ENCODE data around the gene GTF2F1.
A peak's percentile ranks its signal among the peaks of the same experiment; 100 is the strongest.
"Not testable (repeated sequence)": the region's sequence is repeated elsewhere in the genome, so short reads cannot be mapped to it uniquely, and the experiment has no call there.

The GTF2F1 gene

DNA sequence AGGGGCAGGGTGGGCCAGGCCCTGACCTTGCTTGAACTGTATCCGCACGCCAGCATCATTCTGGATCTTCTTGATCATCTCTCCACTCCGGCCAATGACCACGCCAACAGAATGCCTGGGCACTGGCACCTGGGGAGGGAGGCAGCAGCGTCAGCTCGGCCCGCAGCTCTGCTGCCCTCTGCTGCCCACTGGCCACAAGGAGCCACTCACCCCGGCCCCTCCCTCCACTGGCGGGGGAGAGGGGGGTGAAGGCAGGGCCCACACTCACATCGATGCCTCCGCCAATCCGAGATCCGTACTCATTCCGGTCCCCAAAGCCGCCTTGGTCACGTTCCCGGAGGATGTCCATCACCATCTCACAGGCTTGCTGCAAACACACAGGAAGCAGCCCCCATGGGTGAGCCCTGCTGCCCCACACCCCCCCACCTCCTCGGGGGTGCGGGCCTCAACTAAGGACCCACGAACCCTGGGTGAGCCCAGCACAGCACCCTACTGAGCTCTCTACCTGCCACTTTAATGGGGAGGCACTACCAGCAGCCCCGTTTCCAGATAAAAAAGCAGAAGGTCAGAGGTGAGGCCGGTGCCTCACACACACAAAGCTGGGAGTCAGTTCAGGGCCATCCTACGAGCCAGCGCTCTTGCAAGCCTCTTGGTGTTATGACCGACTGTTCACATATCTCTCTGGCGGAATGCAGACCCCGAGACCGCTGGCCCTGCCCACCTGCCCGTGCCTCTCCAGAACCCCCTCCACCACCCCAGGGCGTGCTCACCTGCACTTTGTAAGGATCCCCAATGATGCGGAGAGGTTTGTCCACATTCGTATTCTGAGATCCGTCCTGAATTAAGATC, 25.0 kb upstream of the GTF2F1 start:
- no peak for DNase-seq (ENCODE audit: low read depth)

DNA sequence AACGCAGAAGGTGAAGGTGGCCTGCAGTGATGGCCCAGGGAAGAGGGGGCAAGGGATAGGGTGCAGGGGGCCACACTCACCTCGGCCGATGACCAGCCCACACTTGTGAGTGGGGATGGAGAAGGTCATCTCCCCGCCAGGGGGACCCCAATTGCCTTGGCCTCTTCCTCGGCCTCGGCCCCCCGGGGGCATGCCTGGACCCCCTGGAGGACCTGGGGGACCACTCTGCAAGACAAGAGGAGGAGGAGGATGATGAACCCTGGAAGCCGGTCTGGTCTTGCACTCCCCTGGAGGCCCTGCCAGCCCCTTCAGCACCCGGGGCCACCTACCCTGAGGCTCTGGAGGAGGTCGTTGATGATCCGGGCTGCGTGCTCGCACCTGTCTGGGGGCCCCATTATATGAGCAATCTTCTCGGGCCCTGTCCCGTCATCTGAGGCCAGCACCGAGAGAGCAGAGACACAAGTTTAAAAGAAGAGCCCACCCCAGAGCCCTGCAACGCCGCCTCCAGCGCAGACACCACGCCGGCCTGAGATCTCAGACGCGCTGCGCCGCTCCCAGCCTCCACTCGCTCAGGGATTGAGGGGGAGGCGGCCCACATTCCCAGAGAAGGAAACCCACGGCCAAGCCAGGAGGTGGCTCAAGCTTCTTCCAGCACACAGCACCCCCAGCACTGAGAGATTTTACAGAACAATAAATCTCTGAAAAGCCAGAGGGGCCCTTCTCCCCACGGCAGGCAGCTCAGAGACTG, 23.9 kb upstream of the GTF2F1 start:
- no peak for DNase-seq (ENCODE audit: low read depth)

DNA sequence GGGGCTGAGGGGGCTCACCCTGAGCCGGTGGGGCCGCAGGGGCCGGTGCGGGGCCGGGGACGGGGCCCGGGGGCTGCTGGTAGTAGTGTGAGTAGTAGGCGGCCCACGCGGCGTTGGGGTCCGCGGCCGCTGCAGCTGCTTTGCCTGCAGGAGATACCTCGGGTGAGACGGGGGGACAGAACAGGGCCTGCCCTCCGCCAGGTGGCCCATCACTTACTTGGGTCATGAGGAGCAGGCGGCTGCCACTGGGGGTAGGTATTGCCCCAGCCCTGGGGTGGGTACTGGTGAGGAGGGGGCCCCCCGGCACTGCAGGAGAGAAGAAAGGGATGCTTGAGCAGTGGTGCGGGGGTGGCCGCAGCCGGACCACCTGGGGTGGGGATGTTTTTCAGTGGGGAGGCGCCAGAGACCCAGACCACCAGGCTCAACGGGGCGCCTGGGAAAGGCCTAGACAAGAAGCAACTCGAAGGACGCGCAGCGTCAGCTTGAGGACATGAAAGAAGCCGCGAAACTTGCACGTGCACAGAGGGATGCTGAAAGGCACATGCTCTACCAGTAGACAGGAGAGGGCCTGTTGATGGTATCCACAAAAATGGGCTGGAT, 22.7 kb upstream of the GTF2F1 start:
- DNase-seq (ENCODE audit: low read depth): no peak

DNA sequence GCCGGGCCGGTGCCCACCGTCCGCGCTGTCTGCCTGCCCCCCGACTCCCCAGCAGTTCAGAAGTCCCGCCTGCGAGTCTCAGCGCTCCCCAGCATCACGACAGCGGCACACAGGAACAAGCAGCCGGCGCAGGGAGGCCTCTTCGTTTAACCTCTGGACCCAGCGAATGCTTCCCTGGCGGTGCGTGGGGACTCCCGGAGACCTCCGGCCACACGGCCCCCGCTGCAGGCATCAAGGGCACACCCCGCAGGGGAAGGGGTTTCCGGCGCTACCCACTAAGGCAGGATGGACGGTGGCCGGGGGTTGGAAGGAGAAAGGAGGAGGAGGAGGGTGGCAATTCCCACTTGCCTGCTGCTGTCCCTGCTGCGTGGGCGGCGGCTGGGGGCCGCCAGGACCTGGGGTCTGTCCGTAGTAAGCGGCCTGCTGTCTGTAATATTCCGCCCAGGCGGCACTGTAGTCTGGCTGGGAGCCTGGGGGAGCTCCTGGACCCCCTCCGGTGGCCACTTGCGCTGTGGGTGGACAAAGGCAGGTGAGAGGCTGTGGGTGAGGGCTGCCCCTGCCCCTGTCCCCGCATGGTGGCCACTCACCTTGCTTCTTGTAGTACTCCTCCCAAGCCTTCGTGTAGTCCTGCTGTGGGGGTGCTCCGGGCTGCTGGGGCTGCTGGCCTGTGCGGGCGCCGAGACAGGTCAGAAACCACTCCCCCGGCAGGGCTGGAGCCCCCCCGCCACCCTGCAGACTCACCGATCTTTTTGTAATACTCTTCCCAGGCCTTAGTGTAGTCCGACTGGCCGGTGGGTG, 22.0 kb upstream of the GTF2F1 start:
- no peak for DNase-seq (ENCODE audit: low read depth)

DNA sequence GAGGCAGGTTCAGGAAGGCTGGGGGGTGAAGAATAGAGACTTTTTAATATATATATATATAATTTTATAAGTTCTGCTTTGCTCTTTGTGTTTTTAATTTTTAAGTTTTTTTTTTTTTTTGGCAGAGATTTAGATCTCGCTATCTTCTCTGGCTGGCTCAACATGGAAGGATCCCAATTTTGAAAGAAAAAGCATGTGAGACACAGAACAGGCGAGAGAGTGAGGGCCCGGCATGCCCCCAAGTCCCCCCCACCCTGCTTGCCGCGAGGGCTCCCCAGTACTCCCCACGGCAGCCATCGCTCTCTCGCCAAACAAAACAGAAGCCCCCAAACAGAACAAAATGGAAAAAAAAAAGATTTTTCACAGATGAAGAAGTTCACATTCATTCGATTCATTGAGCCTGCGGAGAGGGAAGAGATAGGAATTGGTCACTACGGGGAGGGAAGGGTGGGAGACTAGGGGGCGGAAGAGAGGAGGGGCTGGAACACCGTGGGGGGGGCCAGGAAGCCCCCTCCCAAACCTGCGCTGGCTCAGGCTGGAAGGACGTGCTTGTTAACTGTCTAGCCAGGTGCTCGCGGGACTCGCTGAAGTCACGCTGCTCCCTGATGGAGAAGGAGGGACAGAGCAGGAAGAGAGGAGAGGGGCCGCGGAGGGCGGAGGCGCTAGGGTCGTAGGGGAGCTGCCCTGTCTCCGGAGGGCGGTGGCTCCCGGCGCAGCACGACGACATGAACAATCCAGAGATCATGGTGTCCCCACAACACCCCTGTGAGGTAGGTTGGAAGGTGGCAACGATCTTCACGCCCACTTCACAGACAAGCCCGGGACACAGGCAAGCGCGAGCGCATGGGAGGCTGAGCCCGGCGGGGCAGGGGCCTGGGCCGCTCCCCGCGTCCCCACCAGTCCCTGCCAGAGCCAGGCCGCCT, 21.0 kb upstream of the GTF2F1 start:
- DNase-seq (ENCODE audit: low read depth): no peak

DNA sequence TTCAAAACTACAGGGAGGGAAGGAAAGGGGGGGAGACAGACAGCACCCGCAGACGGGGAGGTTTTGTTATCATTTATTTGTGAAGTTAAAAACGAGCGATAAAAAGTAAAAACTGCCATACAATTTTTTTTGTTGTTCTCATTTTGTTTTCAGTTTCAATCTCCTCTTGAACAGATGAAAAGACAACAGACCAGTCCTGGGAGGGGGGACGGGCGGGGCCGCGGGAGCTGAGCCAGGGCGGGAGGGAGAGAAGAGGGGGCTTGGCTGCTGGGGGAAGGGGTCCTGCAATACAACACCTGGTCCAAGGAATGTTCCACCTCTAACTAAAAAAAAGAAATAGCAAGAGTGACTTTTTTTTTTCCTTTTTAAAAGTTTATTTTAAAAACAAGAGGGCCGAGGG, 20.3 kb upstream of the GTF2F1 start:
- no peak for DNase-seq (ENCODE audit: low read depth)

DNA sequence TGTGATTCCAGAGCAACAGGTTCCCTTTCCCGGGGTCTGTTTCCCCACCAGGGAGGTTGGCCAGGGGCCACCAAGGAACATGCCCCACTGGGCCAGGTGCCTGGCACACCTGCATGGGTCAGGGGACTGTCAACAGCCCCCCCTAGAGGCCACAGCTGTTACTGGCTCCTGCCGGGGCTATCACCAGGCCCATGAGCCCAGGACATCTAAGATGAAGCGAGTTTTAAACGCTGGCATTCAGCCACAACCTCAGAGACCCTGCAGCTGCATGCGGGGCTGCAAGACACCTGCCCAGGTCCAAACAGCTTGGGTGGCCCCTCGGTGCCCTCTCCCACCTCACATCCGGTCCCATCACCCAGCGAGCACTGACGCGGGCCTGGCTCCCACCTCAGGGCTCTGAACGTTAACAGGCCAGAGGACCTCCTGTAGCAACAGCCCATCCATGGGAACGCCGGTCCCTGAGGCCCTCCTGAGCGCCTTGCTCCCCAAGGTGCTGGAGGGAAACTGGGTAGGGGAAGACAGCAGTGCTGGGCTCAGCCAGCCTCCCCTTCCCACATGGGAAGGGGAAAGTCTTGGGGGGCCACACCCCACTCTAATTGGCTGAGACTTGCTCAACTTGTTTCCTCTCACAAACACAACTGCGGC, 19.6 kb upstream of the GTF2F1 start:
- DNase-seq (ENCODE audit: low read depth): peak; percentile 49

DNA sequence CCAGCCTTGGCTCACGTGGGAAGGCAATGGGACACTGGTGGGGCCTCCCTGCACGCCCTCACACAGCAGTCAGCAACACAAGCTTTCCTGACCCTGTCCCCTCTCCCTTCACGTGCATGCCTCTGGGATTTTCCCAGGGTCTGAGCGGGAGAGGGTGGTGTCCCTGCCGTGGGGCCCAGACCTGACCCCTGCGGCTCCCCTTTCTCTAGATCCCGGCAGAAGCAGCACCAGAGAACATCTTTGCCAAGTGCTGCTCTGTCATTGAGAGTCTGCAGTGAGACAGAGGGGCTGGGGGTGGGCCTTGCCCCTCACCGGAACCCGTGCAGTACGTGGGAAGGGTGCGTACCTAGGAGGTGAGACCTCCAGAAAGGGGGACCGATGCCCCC, 19.1 kb upstream of the GTF2F1 start:
- DNase-seq (ENCODE audit: low read depth): no peak

DNA sequence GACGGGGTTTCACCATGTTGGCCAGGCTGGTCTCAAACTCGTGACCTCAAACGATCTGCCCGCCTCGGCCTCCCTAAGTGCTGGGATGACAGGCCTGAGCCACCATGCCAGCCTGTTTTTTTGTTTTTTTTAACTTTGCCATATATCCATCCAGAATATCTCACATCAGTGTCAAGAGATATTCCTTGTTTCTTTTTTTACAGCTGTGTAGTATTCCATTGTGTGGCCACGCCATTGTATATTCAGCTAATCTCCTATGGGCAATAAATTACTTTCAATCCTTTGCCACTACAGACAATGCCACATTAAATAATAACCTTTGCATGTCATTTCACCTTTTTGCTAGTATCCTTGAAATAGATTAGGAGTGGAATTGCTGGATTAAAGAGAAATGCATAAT, 16.4 kb upstream of the GTF2F1 start:
- DNase-seq (ENCODE audit: low read depth): no peak

DNA sequence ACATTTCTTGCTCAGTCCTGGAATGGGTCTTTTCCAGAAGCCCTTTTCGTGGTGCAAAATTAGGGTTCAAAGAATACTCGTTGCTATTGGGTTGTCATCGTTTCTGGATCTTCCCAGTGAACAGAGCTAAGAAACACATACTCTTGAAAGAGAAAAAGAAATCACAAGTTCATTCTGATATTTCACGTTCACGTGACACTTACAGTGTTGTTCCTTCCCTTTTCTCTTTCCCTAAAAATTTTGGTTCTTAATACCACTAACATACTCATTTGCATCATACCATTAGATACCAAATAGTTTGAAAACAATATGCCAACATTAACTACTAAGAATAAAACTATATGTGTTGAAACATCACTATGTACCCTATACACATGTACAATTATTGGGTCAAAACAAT, 13.4 kb upstream of the GTF2F1 start:
- DNase-seq (ENCODE audit: low read depth): no peak

DNA sequence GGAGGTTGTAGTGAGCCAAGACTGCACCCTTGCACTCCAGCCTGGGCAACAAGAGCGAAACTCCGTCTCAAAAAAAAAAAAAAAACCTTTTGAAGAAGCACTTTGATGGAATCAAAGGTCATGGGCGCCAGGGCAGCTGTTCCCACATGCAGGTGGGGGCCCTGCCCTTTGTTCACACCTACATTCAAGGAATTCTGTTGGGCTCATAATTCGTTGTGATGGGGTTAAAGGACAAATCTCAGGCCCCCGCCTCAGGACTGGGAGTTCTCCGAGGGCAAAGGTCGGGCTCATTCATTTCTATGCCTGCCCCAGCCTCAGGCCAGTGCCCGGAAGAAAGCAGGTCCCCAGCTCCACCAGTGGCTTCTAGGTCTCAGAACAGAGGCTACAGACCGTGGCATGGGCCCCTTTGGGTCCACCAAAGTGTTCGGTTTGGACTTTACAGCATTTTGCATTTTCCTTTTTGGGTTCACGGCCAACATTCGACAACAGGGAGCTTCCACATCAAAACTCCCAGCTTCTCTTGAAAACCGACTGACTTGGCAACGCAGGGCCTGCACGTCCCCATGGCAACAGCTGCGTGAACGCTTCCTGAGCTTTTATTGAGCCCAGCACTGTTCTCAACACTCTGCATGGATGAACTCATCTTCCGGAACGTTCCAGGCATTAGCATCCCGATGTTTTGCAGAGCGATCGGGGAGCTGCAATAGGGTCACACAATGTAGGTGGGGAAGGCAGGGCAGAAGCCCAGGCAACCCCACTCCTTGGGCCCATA, 10.1 kb upstream of the GTF2F1 start:
- DNase-seq (ENCODE audit: low read depth): no peak

DNA sequence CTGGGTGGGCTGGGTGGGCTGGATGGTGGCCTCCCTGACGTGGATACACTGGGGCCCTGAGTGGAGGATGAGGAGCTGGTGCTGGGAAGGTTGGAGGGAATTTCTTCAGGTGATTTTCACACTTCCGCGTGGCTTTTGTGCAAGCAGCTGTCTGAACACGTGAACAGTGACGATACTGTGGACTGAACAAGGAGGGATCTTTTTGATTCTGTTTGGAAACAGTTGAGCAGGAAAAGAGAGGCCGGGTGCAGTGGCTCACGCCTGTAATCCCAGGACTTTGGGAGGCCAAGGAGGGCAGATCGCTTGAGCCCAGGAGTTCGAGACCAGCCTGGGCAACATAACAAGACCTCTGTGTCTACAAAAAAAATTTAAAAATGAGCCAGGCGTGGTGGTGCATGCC, 9.1 kb upstream of the GTF2F1 start:
- no peak for DNase-seq (ENCODE audit: low read depth)

DNA sequence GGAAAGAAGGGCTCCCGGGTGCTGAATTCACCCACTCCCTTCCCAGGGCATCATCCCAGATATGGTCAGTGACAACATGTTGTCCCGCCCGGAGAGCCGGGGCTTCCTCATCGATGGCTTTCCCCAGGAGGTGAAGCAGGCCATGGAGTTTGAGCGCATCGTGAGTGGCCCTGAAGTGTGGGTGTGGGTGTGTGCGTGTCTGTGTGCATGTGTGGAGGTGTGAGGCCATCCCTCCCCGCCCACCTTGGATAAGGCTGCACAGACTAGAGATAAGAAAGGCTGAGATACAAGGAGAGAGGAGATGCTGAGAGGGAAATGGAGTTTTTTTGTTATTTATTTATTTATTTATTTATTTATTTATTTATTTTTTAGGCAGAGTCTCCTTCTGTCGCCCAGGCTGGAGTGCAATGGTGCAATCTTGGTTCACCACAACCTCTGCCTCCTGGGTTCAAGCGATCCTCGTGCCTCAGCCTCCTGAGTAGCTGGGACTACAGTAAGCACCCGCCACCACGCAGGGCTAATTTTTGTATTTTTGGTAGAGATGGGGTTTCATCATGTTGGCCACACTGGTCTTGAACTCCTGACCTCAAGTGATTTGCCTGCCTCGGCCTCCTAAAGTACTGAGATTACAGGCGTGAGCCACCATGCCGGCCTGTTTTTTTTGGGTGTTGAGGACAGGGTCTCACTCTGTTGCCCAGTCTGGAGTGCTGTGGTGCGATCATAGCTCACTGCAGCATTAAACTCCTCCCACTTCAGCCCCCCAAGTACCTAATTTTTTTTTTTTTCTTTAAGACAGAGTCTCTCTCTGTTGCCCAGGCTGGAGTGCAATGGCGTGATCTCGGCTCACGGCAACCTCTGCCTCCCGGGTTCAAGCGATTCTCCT, 7.3 kb upstream of the GTF2F1 start:
- DNase-seq (ENCODE audit: low read depth): not testable (repeated sequence)

DNA sequence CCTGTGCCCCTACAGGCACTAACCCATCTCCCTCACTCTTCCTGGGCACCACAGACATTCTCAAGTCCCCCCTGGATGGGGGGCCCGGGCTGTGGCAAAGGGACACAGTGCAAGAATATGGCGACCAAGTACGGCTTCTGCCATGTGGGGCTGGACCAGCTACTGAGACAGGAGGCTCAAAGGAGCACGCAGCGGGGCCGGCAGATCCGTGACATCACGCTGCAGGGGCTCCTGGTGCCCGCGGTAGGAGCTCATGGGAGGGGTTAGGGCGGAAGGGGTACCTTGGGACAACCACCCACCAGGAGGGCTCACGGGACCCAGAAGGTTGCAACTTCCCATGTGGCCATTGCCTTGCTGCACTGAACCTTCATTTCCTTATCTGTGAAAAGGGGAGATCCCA, 3.3 kb upstream of the GTF2F1 start:
- DNase-seq (ENCODE audit: low read depth): no peak

DNA sequence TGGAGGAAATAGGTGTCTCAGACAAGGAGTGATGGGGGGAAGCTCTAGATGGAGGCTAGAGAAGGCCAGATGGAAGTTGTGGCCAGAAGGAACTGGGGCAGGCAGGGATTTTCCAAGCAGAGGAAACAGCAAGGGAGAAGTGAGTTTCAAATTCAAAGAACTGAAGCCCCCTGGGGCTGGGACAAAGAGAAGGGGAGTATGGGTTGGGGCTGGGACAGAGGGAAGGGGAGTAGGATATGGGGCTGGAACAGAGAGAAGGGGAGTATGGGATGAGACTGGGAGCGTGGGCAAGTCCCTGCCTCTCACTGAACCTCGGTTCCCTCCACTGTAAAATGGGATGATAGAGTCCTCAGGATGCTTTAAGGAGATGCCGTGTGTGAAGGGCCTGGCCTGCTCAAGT, 1.9 kb upstream of the GTF2F1 start:
- DNase-seq (ENCODE audit: low read depth): no peak

DNA sequence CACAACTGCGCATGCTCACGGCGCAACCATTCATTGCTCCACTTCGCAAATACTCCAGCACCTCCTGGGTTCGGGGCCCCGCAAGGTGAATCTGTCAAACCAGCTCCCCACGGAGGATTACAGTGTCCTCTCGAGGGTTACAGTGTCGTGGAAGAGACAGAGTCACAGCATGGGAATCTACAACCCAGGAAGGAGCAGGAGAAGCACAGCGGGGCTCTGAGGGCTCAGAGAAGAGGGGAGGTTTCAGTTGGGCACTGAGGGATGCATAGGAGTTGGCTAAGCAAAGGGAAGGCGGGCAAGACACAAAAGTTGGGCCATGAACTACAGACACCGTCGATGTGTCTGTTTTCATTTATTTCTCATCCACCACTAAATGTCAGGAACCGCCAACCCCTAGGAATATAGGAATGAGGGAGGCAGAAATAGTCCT, 1.0 kb upstream of the GTF2F1 start:
- no peak for DNase-seq (ENCODE audit: low read depth)

DNA sequence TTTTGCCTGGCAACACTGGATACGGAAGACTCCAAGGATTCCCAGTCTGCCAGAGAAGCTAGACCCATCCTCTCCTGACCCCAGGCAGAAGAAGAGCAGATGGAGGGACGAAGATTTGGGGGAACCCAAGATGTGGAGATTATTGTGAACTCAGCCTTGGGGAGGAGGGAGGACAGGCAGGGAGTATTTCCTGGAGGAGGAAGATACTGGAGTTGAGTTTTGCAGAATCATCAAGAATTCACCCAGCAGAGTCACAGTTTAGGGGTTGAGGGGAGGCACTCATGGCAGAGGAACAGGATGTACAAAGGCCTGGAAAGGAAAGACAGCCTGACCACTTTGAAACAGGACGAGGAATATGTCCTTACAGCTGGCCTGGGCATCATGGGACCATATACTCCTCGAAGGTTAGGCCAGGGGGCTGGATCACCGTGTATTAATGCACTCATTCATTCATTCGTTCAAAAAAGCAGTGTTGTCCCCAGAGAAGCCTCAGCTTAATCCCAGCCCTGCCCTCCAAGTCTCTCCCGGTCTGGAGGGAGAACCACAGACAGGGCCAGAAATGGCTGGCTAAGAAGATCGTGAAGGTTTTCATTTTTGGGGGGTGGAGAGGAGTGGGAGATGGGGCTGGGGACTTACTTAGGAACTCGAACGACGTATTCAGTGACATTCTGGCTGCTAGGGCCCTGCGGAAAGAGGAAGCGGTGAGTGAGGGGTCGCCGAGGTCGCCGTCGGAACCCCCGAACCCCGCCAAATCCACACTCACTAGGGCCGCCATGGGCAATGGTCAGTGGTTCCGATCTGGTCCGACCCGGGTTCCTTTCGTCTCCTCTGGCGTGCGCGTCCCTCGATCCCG, 517 bp downstream of the GTF2F1 start:
- no peak for DNase-seq (ENCODE audit: low read depth)

DNA sequence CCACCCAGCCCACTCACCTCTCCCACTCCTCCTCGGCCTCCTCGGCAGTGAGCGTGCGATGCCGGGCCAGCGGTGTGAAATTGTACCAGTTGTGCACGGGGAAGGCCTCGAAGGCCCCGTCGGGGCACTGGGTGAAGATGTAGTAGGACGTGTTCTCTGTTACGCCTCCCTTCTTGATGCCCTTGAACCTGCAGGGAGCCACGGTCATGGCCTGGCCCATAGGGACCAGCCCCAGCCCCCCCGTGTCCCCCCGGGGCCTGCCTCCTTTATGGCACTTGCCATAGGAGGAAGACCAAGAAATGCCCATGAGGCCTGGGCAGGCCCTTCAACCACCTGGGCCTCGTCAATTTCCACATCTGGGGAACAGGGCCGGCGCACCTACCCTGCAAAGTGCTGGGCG, 5.6 kb downstream of the GTF2F1 start:
- DNase-seq (ENCODE audit: low read depth): no peak
